Lung microvascular endothelial cell (primary cell): ENCODE measurements around the gene AMN. TPM values are rescaled to one million over a fixed set of nuclear protein-coding genes. Genes with fewer than 3 reads are reported as not detected.

Experiments used
- DNase-seq, 2 donors: peaks; one replicate each; pipeline versions ENCODE4 v3.0.0 to v3.0.0-alpha.2; 2010; ENCODE audit warnings: low read depth in 2 of 2
- total RNA-seq: library from RNA; depleted of rRNA; stranded (reverse); fragments of >200 nt; gene quantifications from 2 replicates; pipeline ENCODE4 v1.2.1, GENCODE V29; 2014

The AMN gene
- total RNA-seq, 1 donor from 2014 or later: 0.20 TPM

DNA sequence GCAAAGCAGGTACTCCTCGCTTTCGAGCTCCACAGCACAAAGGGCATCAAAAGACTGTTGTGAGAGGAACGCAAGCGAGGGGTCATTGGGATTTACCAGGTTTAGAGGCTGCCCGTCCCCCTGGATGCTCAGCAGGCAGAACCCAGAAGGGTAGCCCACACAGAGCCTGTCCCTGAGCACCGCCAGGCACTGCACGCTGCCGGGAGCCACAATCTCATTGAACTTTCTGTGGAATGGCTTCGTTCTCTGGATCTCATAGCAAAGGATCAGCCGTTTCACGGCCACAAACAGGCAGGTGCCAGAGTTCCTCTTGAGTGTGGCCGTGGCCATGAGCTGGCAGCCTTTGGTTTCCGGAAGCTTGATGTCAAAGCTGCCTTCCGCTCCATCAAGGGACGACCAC, 21.5 kb downstream of the AMN start:
- no peak for DNase-seq

DNA sequence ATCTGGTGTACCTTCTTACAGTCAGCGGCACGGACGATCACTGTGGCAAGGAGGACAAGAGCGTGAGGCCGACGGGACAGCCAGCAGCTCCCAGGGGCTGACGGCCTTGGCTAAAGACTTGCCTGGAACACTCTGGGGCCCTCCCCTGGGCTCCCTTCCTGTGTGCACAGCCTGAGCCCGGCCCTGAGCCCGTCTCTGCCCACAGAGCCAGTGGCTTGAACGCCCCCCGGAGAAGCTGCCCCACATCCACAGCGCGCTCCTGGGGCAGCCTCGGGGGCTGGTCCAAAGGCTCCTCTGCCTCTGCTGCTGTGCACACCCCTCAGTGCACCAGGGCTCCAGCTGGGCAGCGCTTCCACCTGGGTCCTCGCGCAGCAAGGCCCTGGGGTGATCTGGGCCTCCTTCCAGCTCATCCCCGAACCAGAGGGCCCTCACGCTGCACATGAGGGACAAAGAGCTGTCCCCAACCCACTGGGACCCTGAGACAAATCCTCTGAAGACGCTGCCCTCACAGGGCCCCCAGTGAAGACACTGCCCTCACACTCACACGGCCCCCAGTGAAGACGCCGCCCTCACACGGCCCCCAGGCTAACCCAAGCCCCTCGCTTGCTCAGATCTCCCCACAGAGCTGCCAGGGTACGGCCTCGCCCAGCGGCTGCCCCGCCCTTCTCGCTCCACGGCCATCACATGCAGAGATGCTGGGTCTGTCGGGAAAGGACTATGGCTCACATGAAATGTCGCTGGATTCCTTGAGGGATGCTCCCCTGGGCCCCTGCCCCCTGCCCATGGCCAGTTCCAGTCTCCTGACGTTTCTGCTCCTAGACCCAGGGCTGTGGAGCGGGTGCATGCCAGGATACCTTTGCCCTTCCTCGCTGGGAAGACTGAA, 22.2 kb downstream of the AMN start:
- DNase-seq: no peak

DNA sequence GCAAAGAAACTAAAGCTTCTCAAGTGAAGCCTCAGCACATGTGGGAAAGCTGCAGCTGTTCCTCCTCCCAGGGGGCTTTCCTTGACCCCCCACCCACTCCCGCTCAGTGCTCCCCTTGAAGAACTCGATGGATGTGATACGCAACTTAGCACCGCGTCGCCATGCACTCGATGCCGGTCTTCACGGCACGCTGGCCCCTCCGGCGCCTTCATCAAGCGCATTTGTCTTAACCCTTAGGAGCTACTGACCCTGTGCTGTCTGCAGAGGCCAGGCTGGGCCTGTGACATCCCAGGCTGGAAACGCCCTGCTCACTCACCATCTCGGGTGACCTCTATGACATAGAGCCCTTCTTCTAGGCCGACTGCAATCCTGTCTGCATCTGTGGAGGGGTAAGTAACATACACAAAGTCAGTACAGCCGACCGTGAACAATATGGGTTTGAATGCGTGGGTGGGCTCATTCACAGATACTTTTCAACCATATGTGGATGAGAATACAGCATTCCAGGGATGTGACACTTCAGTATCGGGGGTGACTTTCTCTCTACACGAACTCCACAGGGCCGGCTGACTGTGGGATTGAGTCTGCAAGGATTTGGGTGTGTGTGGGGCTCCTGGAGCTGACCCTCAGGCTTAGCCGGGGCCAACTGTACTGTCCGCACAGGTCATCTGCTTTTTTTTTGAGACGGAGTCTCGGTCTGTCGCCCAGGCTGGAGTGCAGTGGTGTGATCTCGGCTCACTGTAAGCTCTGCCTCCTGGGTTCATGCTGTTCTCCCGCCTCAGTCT, 23.1 kb downstream of the AMN start:
- DNase-seq: no peak

DNA sequence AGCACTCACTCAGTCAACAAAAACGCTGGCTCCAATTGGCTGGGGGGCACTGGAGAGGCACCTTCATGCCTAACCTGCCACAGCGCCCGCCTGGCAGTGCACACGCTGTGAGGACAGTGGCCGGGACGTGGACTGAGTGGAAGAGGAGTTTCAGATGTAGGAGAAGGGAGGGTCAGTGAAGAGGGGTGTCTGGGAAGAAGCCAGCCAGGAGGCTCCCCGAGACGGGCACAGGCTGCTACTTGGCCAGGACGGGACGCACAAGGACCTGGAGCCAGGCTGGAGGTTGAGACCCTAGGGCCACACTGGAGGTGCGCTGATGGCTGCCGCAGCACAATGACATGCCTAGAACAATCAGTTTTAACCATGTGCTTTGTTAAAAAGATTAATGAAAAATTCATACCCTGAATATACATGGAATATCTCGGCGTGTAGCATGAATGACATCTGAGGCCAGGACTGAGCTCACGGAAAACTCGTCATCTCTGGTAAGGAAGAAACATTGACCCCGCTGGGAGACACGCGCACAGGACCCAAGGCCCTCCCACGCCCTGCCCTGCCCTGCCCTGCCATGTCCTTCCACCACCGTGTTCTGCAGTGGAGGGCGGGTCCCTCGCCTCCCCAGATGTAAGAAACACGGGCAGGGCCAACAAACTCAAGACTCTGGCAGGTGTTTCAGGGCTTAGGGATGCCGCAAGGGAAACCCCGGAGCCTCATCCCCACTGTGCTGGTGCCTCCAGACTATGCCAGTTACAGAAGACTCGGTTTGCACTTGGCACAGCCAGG, 25.0 kb downstream of the AMN start:
- no peak for DNase-seq

DNA sequence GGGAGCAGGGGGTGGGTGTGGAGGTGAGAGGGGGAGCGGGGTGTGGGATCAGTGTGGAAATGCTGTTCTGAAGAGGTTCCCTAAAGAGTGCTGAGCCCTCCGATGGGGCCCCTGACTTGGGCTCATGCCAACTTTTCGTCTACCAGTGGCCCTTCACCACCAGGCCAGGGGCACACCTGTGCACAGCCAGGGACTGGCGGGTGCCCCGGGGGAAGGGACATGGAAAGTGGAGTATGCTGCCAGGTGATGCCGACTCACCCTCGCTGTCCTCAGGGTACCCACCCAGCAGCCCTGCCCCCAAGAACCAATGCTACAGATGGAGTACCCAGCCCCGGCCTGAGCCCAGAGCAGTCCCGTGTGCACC, 26.2 kb downstream of the AMN start:
- DNase-seq: no peak

DNA sequence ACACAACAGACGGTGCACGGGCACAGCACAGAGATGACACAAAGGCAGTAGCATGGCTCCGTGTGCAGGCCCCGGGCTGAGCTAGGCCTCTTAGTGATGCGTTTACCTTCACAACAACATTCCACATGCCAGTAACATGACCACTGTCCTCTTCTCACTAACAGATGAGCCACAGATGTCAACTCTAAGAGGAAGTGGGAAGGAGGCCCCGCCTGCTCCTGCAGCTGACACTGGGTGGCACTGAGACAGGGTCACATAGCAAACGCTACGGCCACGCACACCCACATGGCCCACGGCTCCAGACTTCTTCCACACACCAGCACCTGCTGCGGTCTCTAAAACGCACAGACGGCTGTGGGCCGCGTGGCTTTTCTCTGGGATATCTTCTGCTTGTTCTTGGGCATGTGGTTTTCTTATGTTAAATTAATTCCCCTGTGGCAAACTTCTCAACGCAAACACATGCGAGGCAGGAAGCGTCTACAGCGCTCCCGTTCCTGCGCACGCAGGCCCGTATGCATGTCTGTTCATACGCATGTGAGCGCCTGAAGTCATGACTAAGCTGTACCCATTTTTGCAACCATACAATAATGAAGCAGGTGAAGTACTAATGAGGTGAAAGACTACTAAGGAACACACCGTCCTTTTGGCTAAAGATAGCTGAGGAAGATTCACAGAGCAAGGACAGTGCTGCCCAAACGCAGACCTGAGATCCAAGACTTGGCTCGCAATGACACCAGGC, 26.8 kb downstream of the AMN start:
- no peak for DNase-seq

DNA sequence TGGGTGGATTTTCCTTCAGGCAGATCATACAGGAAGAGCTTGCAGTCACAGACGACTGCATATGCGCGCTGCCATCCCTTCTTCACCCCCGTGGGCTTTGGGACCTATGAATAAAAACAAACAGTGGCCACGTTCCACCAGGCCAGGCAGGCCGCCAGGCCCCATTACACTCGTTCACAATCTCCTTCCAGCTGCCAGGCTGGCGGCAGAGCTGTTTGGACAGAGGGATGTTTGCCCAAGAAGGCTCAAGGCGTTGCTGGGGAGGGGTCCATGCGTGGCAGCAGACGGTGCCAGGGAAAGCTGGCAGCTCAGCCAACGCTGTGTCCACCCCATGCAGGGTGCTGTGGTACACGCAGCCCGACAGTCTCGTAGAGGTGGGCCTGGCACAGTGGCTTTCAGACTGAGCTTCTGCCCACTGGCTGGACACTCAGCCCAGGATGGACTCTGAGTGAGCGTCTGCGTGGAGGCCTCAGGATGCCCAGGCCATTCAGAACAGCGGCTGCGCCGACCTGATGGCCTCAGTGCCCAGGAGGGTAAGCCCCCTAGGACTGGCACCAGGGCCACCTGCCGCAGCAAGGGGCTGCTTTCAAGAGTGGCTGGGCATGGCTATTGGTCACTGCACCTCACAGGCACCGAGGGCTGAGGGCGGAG, 27.5 kb downstream of the AMN start:
- DNase-seq: peak in 1 of 2 donors; percentile 39

DNA sequence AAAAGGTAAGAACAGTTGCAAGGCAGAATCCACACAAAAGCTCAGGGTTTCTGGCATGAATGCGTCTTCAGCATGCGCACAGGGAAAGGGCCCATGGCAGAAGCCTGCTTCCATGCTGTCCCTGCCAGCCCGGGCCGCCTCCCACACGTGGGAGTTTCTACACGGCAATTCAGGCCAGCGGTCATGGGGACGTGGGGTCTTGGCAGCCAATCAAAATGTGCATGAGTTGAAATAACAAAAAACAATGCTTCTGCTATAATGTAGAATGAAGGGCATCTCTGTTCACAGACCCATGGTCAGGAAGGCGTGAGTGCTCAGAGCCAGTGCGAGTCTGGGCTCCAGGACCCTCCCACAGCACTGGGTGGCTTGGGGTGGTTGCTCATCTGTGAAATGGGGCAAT, 28.6 kb downstream of the AMN start:
- peak in 1 of 2 donors; percentile 91 for DNase-seq

DNA sequence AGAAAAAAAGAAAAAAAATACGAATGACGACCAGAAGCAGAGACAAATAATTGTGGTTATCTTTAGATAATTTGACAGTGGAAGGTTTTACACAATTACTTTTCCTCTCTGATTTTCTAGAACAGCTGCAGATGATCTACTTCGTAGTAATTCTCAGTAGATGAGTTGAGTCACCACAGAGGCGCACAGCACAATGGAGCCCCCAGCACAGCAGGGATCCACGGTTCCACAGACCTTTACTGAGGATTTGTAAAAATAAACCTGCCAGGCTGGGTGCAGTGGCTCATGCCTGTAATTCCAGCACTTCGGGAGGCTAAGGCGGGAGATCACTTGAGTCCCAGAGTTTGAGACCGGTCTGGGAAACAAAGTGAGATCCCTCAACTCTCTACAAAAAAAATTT, 29.3 kb downstream of the AMN start:
- no peak for DNase-seq

DNA sequence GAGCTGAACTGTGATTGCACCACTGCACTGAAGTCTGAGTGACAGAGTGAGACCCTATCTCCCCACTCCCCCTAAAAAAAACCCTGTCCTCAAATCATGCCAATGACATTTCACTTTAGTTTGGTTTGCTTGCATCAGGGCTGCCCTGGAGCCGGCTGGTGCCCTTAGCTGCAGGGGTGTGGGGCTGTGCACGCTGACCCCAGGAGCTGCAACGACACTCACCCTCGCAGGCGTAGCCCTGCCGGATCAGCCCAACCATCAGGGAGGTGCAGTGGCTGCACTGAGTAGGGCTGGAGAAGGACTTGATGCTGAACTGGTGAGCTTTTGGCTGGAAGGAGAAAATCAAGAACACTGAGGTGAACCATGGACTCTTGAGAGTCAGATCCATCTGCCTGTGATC, 29.8 kb downstream of the AMN start:
- no peak for DNase-seq

DNA sequence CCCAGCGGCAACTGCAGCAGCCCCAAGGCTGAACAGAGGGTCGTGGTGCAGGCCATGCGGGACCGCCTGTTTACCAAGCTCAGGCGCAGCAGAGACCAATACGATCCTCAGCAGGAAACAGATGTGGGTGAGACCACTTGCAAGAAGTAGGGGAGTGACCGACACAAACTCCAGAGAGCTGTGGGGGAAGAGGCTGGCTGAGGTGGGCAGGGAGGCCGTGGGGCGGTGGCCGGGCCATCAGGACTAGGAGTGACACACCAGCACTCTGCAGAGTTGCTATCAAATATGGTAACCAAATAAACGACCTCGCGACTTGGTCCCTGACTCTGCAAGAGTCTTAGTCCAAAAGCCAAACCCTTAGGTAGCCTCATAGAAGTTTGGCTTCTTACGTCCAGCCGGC, 30.6 kb downstream of the AMN start:
- no peak for DNase-seq

DNA sequence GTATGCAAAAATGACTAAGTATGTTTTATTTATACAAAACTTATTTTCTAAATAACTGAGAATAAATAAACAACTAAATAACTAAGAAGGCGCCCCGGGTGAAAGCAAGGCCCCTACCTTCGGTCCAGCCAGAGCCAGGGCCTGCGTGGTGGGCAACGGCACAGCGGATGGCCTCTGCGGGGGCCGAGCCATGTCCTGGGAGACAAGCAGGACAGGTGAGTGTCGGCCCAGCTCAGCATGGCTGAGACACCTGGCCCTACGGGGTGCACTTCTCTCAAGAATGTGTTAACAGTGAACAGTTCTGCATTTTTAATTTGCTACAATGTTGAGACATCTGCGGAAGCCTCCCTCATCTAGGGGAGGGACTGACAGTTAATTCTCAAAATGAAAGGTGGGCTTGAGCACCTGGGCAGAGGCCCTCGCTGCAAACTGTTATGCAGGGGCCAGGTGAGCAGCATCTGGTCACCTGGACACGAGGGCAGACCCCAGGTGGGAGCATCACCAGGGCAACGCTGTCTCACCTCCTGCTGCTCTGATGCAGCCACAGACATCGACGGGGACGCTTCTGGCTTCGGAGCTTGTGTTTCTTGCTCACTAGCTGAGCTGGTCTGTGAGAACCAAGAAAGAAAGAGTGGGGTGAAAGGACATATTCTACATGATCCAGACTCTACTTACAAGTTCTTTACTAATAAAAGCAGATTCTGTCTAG, 31.8 kb downstream of the AMN start:
- no peak for DNase-seq

DNA sequence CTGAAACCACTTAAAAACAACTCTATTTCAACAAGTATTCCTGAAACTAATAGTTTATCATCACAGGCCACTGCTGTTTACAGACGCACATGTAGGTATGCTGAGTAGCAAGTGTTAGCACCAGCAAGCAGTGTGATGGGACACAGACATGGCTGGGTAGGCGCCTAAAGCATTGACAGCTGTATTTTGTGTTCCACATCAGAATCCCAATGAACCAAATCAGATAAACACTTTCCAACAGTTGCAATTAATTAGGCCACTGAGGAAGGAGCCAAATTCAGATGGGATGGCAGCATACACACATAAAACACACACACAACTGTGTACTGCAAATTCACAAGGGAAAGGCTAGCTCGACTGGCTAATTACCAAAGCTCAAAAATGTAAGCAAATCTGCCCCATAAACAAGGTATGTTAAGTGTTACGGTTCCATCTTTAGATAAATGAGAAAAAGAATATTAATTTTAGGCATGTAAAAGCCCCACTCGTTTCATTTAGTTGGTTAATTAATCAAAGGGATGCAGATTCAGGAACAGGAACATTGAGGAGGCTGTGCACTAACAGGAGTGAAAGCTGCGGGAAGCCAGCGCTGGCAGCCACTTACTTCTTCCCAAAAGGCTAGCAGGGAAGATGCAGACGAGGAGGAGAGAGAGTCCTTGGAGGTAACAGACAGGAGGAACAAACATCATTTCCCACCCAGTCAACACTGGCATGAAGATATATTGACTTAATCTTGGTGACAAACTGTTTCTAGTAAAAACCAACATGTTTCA, 33.4 kb downstream of the AMN start:
- no peak for DNase-seq

DNA sequence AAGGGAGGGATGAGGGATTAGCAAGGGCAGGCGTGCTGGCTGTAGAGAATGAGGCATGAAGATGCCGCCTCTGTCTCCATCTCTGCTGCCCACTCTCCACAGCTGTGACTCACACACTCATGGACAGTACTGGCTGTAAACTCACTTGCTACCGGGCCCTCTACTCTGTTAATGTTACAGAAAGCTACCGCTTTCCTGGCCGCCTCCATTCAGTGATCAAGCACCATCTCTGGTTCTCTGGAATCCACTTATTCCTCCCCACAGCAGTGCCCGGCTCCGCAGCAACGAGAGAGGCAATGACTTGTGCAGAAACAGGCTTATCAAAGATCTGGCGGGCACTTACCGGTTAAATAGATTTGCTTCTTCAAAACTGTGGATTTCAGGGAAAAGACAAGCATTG, 34.8 kb downstream of the AMN start:
- DNase-seq: no peak

DNA sequence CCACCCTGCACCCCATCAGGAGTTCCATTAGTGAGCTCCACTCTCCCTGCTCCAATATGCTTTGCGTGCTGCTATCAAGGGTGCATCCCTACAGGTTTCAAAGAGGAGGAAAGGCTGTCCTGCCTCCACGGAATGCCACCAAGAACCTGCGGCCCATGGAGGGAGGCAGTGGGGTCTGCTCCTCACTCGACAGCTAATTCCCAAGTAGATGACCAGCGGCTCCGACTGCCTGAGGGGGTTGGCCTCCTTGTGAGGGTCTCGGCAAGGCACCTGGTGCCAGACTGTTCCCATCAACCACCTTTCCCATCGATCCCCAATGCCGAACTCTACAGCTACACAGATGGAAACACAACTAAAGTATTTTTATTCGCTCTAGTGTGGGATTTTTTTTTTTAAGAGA, 36.0 kb downstream of the AMN start:
- DNase-seq: no peak

DNA sequence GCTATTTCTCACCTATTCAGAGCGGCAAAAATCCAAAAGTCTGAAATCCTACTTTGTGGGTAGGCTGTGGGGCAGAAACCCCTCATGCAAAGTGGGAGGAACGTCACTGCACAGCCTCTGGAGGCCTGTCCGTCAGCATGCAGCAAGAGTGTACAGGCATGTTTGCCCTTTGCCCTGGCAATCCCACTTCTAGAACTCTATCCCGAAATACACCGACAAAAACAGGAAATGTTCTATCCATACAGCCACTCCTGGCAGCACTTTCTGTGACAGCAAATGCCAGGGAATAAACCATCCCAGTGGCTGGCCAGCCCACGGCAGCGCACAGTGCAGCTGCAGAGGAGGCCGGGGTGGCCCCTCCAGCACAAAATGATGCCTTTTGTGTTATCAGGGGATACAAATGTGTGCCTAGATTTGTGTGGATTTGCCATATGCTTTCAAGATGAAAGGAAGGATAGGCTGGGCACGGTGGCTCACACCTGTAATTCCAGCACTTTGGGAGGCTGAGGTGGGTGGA, 39.7 kb downstream of the AMN start:
- DNase-seq: peak in 1 of 2 donors; percentile 75

DNA sequence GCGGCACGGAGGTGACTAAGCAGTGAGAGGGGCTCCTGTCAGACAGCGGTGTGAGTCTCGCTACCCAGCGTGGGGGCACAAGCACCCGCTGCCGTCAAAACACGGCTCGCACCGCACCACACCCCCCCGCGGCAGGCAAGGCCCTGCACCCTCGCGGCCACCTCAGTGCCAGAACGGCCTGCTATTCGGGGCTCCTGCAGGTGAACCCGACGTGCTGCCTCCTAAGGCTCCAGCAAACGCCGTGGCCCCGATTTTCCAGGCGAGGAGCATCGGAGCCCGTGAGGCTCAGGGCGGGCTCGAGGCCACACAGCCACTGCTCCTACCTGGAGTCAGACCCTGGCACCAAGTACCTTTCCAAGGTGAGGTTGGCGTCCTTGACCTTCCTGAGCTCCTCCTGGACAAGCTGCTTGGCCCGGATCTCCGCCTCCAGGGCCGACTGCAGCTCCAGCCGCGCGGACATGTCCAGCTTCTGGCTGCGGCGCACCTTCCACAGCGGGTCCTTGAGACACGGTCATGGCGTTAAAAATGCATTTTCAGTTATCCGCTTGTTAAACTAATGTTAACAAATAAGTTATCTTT, 41.8 kb downstream of the AMN start:
- no peak for DNase-seq

DNA sequence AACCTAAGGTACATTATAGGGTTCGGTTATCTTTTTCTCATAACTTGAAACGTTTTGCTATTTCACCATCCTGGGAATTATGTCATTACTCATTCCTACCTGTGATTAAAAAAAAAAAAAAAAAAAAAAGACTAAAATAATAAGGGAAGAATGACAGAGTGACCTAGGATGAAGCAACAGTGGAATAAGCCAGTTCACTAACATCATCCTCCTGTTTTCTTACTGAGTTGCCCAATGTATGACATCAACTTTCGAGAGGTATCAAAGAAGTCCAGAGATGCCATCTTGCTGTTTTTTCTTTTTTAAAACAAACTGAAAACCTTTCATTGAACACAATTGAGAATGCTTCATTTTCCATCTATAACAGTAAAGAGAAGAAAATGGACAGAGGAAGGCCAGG, 42.8 kb downstream of the AMN start:
- no peak for DNase-seq
